ENCODE measurements around the gene KLB. TPM values are rescaled to one million over a fixed set of nuclear protein-coding genes. Genes with fewer than 3 reads are reported as not detected.

Gene KLB
- total RNA-seq, result under 0.01 TPM in 1 of 2 replicates, not detected in the other

GRCh38 chr4:39406763-39407583 lies at the start of gene KLB:
TSS of gene KLB (plus strand) at chr4:39406930. CDS start at chr4:39406950, 20 bp downstream.

GRCh38 chr4:39365830-39366771 lies 40.6 kb upstream of the KLB start, which contains the start of gene RFC1:
TSS of gene RFC1 (minus strand) at chr4:39366362. CDS start at chr4:39366241, 121 bp downstream.

GRCh38 chr4:39458505-39459300 lies 52.0 kb downstream of the KLB start, which contains the start of the genes LIAS and RPL9:
TSS of gene LIAS (plus strand) at chr4:39459056. CDS start at chr4:39459118, 62 bp downstream.
TSS of gene RPL9 (minus strand) at chr4:39458922. CDS start at chr4:39458439, 483 bp downstream.

Small RNA genes within 50 kb of the gene (small RNA-seq; reads per million reads assigned to genes)
- gene MIR5591 (not detected), gene RF00019 (not detected), gene RNU6-887P (not detected)

Other genes with a start within 250 kb of the KLB start
- 48.8 and 49.1 TPM in 2 replicates for gene WDR19, start 224.4 kb upstream of the KLB start, total RNA-seq
- gene RFC1, start 40.6 kb upstream of the KLB start, total RNA-seq, result 53.4 and 60.0 TPM in 2 replicates
- 1,737 and 2,744 TPM in 2 replicates for gene RPL9, start 52.0 kb downstream of the KLB start, total RNA-seq
- gene LIAS, start 52.1 kb downstream of the KLB start, total RNA-seq, result 7.9 and 11.1 TPM in 2 replicates
- 712 and 723 TPM in 2 replicates for gene UGDH, start 120.5 kb downstream of the KLB start, total RNA-seq
- 184 and 198 TPM in 2 replicates for gene SMIM14, start 231.9 kb downstream of the KLB start, total RNA-seq